IMR-90 (cell line): ENCODE results near the gene PHF3. TPM values are rescaled to one million over a fixed set of nuclear protein-coding genes. Genes with fewer than 3 reads are reported as not detected.

ENCODE experiments used
- ATAC-seq: fragments of 200-7000 bp; cut with Tn5 transposase; 2 replicates; pipeline ENCODE4 v1.9.1; 2020; ENCODE audit warnings: low read depth, mild to moderate bottlenecking, moderate library complexity
- BruUV-seq: library from RNA; stranded (reverse); fragments of 400-500 nt; replicated peaks from 2 replicates; lab custom pipeline; 2021; lab: Mats Ljungman, UMichigan
- CTCF ChIA-PET: fragments of 300-600 bp; formaldehyde crosslinking; extraction: SDS; loops from one replicate; lab custom pipeline; 2021; ENCODE audit warnings: antibody characterized with exemption; lab: Yijun Ruan, JAX
- POLR2A ChIA-PET: fragments of 300-600 bp; sonication (Branson Sonifier 250); formaldehyde crosslinking; loops from one replicate; lab custom pipeline; 2022; ENCODE audit warnings: antibody characterized with exemption; ENCODE audit not compliant: unreplicated experiment; lab: Charles Lee
- DNase-seq: peaks from one replicate; pipeline ENCODE4 v3.0.0; 2013
- H2AFZ ChIP-seq: replicated peaks from 2 replicates; pipeline ENCODE3; 2013; ENCODE audit warnings: low read length, mild to moderate bottlenecking; ENCODE audit not compliant: poor library complexity
- H2AK5ac ChIP-seq: 2 replicates; pipeline ENCODE4 v1.6.1; 2013; ENCODE audit warnings: low read depth, low read length, inconsistent platforms
- H2AK9ac ChIP-seq: replicated peaks from 2 replicates; pipeline ENCODE3; 2013; ENCODE audit warnings: mild to moderate bottlenecking, low read depth, low read length, moderate library complexity; ENCODE audit not compliant: poor library complexity
- H2BK120ac ChIP-seq: 2 replicates; pipeline ENCODE4 v1.6.1; 2013; ENCODE audit warnings: low read depth, low read length, inconsistent platforms
- H2BK15ac ChIP-seq: 3 replicates; pipeline ENCODE4 v1.6.1; 2013; ENCODE audit warnings: low read depth, low read length, inconsistent platforms
- H2BK20ac ChIP-seq: 2 replicates; pipeline ENCODE4 v1.6.1; 2013; ENCODE audit warnings: low read depth, mild to moderate bottlenecking, inconsistent platforms, low read length, moderate library complexity
- H2BK5ac ChIP-seq: 2 replicates; pipeline ENCODE4 v1.6.1; 2013; ENCODE audit warnings: mild to moderate bottlenecking, low read depth, low read length, inconsistent platforms; ENCODE audit not compliant: poor library complexity, severe bottlenecking
- H3K14ac ChIP-seq: replicated peaks from 2 replicates; pipeline ENCODE4 v1.6.1; 2013; ENCODE audit warnings: low read depth, low read length, inconsistent platforms
- H3K18ac ChIP-seq: 2 replicates; pipeline ENCODE4 v1.6.1; 2013; ENCODE audit warnings: low read depth, low read length, control low read depth
- H3K23ac ChIP-seq: 2 replicates; pipeline ENCODE4 v1.6.1; 2013; ENCODE audit warnings: low read depth, low read length, inconsistent platforms
- H3K27ac ChIP-seq: 2 replicates; pipeline ENCODE4 v1.5.1; 2013; ENCODE audit warnings: mild to moderate bottlenecking, control low read depth, low read length; ENCODE audit not compliant: insufficient read depth
- H3K27me3 ChIP-seq: 2 replicates; pipeline ENCODE4 v1.6.1; 2013; ENCODE audit warnings: low read length; ENCODE audit not compliant: control insufficient read depth, insufficient read depth
- H3K36me3 ChIP-seq: 2 replicates; pipeline ENCODE4 v1.6.1; 2013; ENCODE audit warnings: low read length, mixed read lengths; ENCODE audit not compliant: control insufficient read depth, insufficient read depth
- H3K4ac ChIP-seq: 2 replicates; pipeline ENCODE4 v1.6.1; 2013; ENCODE audit warnings: low read depth, low read length, inconsistent platforms
- H3K4me1 ChIP-seq: 2 replicates; pipeline ENCODE4 v1.6.1; 2013; ENCODE audit warnings: low read length, mixed read lengths; ENCODE audit not compliant: control insufficient read depth, insufficient read depth
- H3K4me2 ChIP-seq: 2 replicates; pipeline ENCODE4 v1.6.1; 2013; ENCODE audit warnings: low read depth, mild to moderate bottlenecking, control low read depth, low read length, moderate library complexity
- H3K4me3 ChIP-seq: 2 replicates; pipeline ENCODE4 v1.5.1; 2013; ENCODE audit warnings: low read depth, mild to moderate bottlenecking, control low read depth, low read length, moderate library complexity; ENCODE audit not compliant: insufficient read depth
- H3K56ac ChIP-seq: 2 replicates; pipeline ENCODE4 v1.6.1; 2013; ENCODE audit warnings: low read length, inconsistent platforms; ENCODE audit not compliant: insufficient read depth; ENCODE audit errors: extremely low read depth
- H3K79me1 ChIP-seq, 2 experiments: 2 replicates each; pipeline ENCODE4 v1.6.1; 2013; ENCODE audit warnings: low read length in 2 of 2, inconsistent platforms in 1 of 2, low read depth in 1 of 2
- H3K9ac ChIP-seq: 2 replicates; pipeline ENCODE4 v1.6.1; 2013; ENCODE audit warnings: low read depth, low read length, control low read depth
- H3K9me1 ChIP-seq: 2 replicates; pipeline ENCODE4 v1.6.1; 2013; ENCODE audit warnings: low read length, inconsistent platforms; ENCODE audit not compliant: insufficient read depth
- H3K9me3 ChIP-seq: 2 replicates; pipeline ENCODE4 v1.6.1; 2013; ENCODE audit warnings: low read length; ENCODE audit not compliant: control insufficient read depth, insufficient read depth
- H4K20me1 ChIP-seq: 2 replicates; pipeline ENCODE4 v1.6.1; 2013; ENCODE audit warnings: low read length, inconsistent platforms; ENCODE audit not compliant: insufficient read depth
- H4K5ac ChIP-seq: 2 replicates; pipeline ENCODE4 v1.6.1; 2013; ENCODE audit warnings: mild to moderate bottlenecking, low read depth, low read length, control low read depth
- H4K8ac ChIP-seq, 2 experiments: 2 replicates each; pipeline ENCODE4 v1.6.1; 2013; ENCODE audit warnings: low read depth in 2 of 2, low read length in 2 of 2, control low read depth in 1 of 2, inconsistent platforms in 1 of 2
- H4K91ac ChIP-seq: 2 replicates; pipeline ENCODE4 v1.6.1; 2013; ENCODE audit warnings: low read depth, low read length, inconsistent platforms; ENCODE audit not compliant: insufficient read depth
- BHLHE40 ChIP-seq: fragments of 150-350 bp; IDR thresholded peaks from 2 replicates; pipeline ENCODE4 v1.6.1; 2016; ENCODE audit warnings: mild to moderate bottlenecking, low read depth, low read length
- FOS ChIP-seq: fragments of 150-350 bp; IDR thresholded peaks from 2 replicates; pipeline ENCODE4 v1.6.1; 2016; ENCODE audit warnings: low read depth, low read length
- NFE2L2 ChIP-seq: fragments of 150-350 bp; IDR thresholded peaks from 2 replicates; pipeline ENCODE4 v1.6.1; 2016; ENCODE audit warnings: low read depth, mild to moderate bottlenecking, low read length
- POLR2A ChIP-seq: IDR thresholded peaks from 2 replicates; pipeline ENCODE4 v1.6.1; 2012; ENCODE audit warnings: mild to moderate bottlenecking, low read depth, low read length
- RAD21 ChIP-seq: IDR thresholded peaks from 2 replicates; pipeline ENCODE4 v1.6.1; 2012; ENCODE audit warnings: low read length, improper control_type of control experiment
- RCOR1 ChIP-seq: IDR thresholded peaks from 2 replicates; pipeline ENCODE4 v1.6.1; 2012; ENCODE audit warnings: mild to moderate bottlenecking, low read length, improper control_type of control experiment; ENCODE audit not compliant: insufficient replicate concordance
- SMC3 ChIP-seq: fragments of 150-350 bp; IDR thresholded peaks from 2 replicates; pipeline ENCODE4 v1.6.1; 2016; ENCODE audit warnings: low read depth, mild to moderate bottlenecking, antibody characterized with exemption, low read length, moderate library complexity
- USF2 ChIP-seq: fragments of 150-350 bp; IDR thresholded peaks from 2 replicates; pipeline ENCODE4 v1.6.1; 2017; ENCODE audit warnings: mild to moderate bottlenecking, antibody characterized with exemption, low read length, low read depth
- WGBS, 2 experiments: methylation state at CpG; one replicate each; pipeline versions ENCODE4 v1.1.5 to v1.1.7; 2013; ENCODE audit warnings: missing lambda C conversion rate in 2 of 2; ENCODE audit not compliant: insufficient read length in 1 of 2; ENCODE audit errors: extremely low coverage in 2 of 2; 5-methylcytosine and 5-hydroxymethylcytosine counted together
- dilution Hi-C: fragments of 300-500 bp; cut with HindIII; formaldehyde crosslinking; loops from one replicate; pipeline ENCODE4 v1.14.3; 2018; ENCODE audit warnings: low sequenced_read_pairs; ENCODE audit not compliant: unreplicated experiment
- in situ Hi-C: fragments of 300-500 bp; cut with MboI; formaldehyde crosslinking; loops from 3 replicates; pipeline ENCODE4 v1.14.3; 2019; ENCODE audit warnings: low sequenced_read_pairs, inconsistent platforms, mixed read lengths
- intact Hi-C: fragments of 100-400 bp; cut with micrococcal nuclease; formaldehyde crosslinking; loops from 2 replicates; pipeline ENCODE4 v1.10.0; 2022
- polyA plus RNA-seq, 3 experiments: library from polyadenylated mRNA; depleted of rRNA; stranded (reverse); fragments of >200 nt; gene quantifications; 2 replicates each; pipeline ENCODE4 v1.2.3, GENCODE V29; 2012; ENCODE audit warnings: low replicate concordance in 1 of 3
- total RNA-seq: library from RNA; depleted of rRNA; stranded (reverse); fragments of >200 nt; gene quantifications from 2 replicates; pipeline ENCODE4 v1.2.3, GENCODE V29; 2012

PHF3 gene
- total and polyA plus RNA-seq, 2 of the 4 experiments (the other 2 are of a cell fraction) = 5.6 to 27.8 TPM

GRCh38 chr6:63671098-63671754, 35.6 kb downstream of the PHF3 start:
- DNase-seq = no peak
- Histone ChIP-seq H3K79me1 (peaks cover 19 to 49% of the 10 kb centered on the region in 2 experiments), H3K56ac (no peak overlapping the region), H4K8ac (no peak overlapping the region), H3K9ac (no peak overlapping the region), H4K20me1 (peaks cover 22% of the 10 kb centered on the region), H3K9me1 (no peaks in the 10 kb centered on the region), H3K36me3 (no peaks in the 10 kb centered on the region), H2BK120ac (no peak overlapping the region), H3K4me2 (no peak overlapping the region), H4K91ac (no peak overlapping the region), H4K5ac (no peak overlapping the region), H3K27me3 (no peaks in the 10 kb centered on the region), H3K23ac (no peak overlapping the region), H3K4me1 (0 out of 2 replicates have a peak, but pooled peaks cover 2% of the 10 kb centered on the region), H2AFZ (no peak overlapping the region), H3K4ac (no peak overlapping the region), H2AK9ac (no peak overlapping the region), H2AK5ac (no peak overlapping the region), H2BK15ac (no peak overlapping the region), H3K18ac (no peak overlapping the region), H3K14ac (no peak overlapping the region), H3K27ac (no peak overlapping the region), H3K4me3 (no peak overlapping the region), H3K9me3 (no peaks in the 10 kb centered on the region), H2BK5ac (no peak overlapping the region), H2BK20ac (no peak overlapping the region)
- TF ChIP-seq USF2 (no peak), POLR2A (no peak), SMC3 (no peak), RCOR1 (no peak), FOS (no peak), RAD21 (no peak), BHLHE40 (no peak), NFE2L2 (no peak)
- no CpG with 5 or more reads among the region's 6 CpGs for WGBS, 2 experiments
- in situ Hi-C loops (no loop called here), dilution Hi-C loops (no loop called here), intact Hi-C loops (no loop called here)
- no TSS peak for BruUV-seq
- no peak for ATAC-seq
- POLR2A ChIA-PET = no interaction called here
- CTCF ChIA-PET = no interaction called here
